CD4-positive, alpha-beta memory T cell (primary cell): ENCODE results near the gene RIPOR3. TPM values are rescaled to one million over a fixed set of nuclear protein-coding genes. Genes with fewer than 3 reads are reported as not detected.

Experiments used
- CTCF ChIA-PET: fragments of 350-600 bp; sonication (Branson Sonifier 250); formaldehyde crosslinking; loops from one replicate; lab custom pipeline; 2021; ENCODE audit warnings: inconsistent platforms; ENCODE audit not compliant: partially characterized antibody; lab: Charles Lee
- POLR2A ChIA-PET: fragments of 350-600 bp; sonication (Branson Sonifier 250); formaldehyde crosslinking; loops from one replicate; lab custom pipeline; 2021; ENCODE audit not compliant: partially characterized antibody; lab: Charles Lee
- DNase-seq, 5 donors: peaks; one replicate each; pipeline versions ENCODE4 v3.0.0 to v3.0.0-alpha.2; 2020 to 2022; ENCODE audit warnings: mixed read lengths in 1 of 5
- H3K27ac ChIP-seq: one replicate; pipeline ENCODE4 v1.7.0; 2013; ENCODE audit warnings: low read depth, low read length
- H3K27me3 ChIP-seq: 2 replicates; pipeline ENCODE4 v1.7.0; 2013; ENCODE audit warnings: mild to moderate bottlenecking, low read length, moderate library complexity; ENCODE audit not compliant: insufficient read depth
- H3K36me3 ChIP-seq: 2 replicates; pipeline ENCODE4 v1.7.0; 2013; ENCODE audit warnings: mild to moderate bottlenecking, low read length, moderate library complexity; ENCODE audit not compliant: insufficient read depth
- H3K4me1 ChIP-seq: 2 replicates; pipeline ENCODE4 v1.7.0; 2013; ENCODE audit warnings: mild to moderate bottlenecking, low read length, moderate library complexity; ENCODE audit not compliant: insufficient read depth
- H3K4me3 ChIP-seq, 2 donors: one replicate each; pipeline ENCODE4 v1.7.0; 2013; ENCODE audit warnings: low read length in 2 of 2, mild to moderate bottlenecking in 1 of 2
- H3K9me3 ChIP-seq, 2 donors: one replicate each; pipeline ENCODE4 v1.7.0; 2013; ENCODE audit warnings: low read length in 2 of 2, control low read depth in 1 of 2; ENCODE audit not compliant: control insufficient read depth in 1 of 2
- H3K27ac Mint-ChIP-seq, 7 donors: one replicate each; pipeline ENCODE4 v1.8.0; 2020 to 2021; ENCODE audit warnings: mixed read lengths in 7 of 7, mild to moderate bottlenecking in 6 of 7, inconsistent platforms in 3 of 7, moderate library complexity in 3 of 7
- H3K27me3 Mint-ChIP-seq, 2 donors: one replicate each; pipeline ENCODE4 v1.8.0; 2020 to 2021; ENCODE audit warnings: mixed read lengths in 2 of 2
- H3K36me3 Mint-ChIP-seq, 2 donors: one replicate each; pipeline ENCODE4 v1.8.0; 2020 to 2021; ENCODE audit warnings: mixed read lengths in 2 of 2, inconsistent platforms in 1 of 2, mild to moderate bottlenecking in 1 of 2
- H3K4me1 Mint-ChIP-seq, 4 donors: one replicate each; pipeline ENCODE4 v1.8.0; 2020 to 2021; ENCODE audit warnings: mixed read lengths in 4 of 4, mild to moderate bottlenecking in 1 of 4
- H3K4me3 Mint-ChIP-seq, 8 donors: one replicate each; pipeline ENCODE4 v1.8.0; 2020 to 2021; ENCODE audit warnings: mixed read lengths in 8 of 8, mild to moderate bottlenecking in 7 of 8, moderate library complexity in 6 of 8, inconsistent platforms in 3 of 8
- H3K9me3 Mint-ChIP-seq, 8 donors: one replicate each; pipeline ENCODE4 v1.8.0; 2020 to 2021; ENCODE audit warnings: mixed read lengths in 8 of 8, mild to moderate bottlenecking in 5 of 8, inconsistent platforms in 3 of 8, moderate library complexity in 1 of 8
- intact Hi-C: fragments of 100-400 bp; cut with micrococcal nuclease; formaldehyde crosslinking; loops from one replicate; pipeline ENCODE4 v1.15.1; 2023
- polyA plus RNA-seq, 2 donors: library from polyadenylated mRNA; unstranded; fragments of 300-500 nt; fragmentation: Illumina TruSeq; gene quantifications; one replicate each; pipeline ENCODE4 v1.2.3, GENCODE V29; 2021
- total RNA-seq, 2 experiments: library from RNA; stranded (reverse); gene quantifications; one replicate each; pipeline ENCODE4 v1.2.3, GENCODE V29; 2021

RIPOR3 gene
- total and polyA plus RNA-seq, 4 experiments from 2014 or later, result 0.49 to 1.3 TPM; not detected in 2

DNA sequence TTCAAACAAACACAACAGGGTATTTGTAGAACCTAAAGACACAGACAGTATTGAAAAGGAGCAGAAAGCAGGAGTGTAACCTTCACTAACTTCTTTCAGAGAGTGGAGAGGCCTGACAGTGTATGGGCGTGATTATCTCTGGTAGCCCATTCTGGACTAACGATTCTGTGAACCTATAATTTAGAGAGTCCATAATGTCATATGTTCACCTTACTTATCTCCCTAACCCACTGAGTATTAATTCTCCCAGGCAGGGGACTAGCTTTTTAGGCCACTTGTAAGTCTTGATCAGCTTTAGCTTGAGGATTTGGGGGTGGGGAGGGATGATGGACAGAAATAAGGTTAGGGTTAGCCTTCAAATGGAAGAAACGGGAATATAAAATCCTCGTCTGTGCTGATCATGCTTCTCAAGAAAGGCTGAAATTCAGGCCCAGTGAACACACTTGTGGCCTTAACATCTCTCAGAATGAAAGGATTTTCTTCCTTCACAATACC lies 37.2 kb upstream of the RIPOR3 start:
- Mint-ChIP-seq H3K27ac (no peak overlapping the region), H3K4me3 (peak overlapping the region in 1 of 8 donors; percentile 20), H3K9me3 (peaks cover 0 to 2% (median 0%) of the 10 kb centered on the region in 8 donors), H3K4me1 (peaks cover 12 to 22% (median 17%) of the 10 kb centered on the region in 4 donors), H3K36me3 (peaks cover 0 to 3% of the 10 kb centered on the region in 2 donors), H3K27me3 (no peaks in the 10 kb centered on the region)
- no peaks in the 10 kb centered on the region for H3K36me3 ChIP-seq
- intact Hi-C loops, result no loop called here
- H3K9me3 ChIP-seq, result no peaks in the 10 kb centered on the region
- ChIA-PET CTCF (interaction anchor here (0.8 to 1.0 kb wide), 2 partner anchors 11 to 62 kb away, joined by 3 read pairs; no protein-coding TSS in a partner anchor), POLR2A (no interaction called here)
- H3K4me3 ChIP-seq, result no peak overlapping the region
- DNase-seq, result no peak
- no peaks in the 10 kb centered on the region for H3K27me3 ChIP-seq
- H3K27ac ChIP-seq, result no peak overlapping the region
- peaks cover 21% of the 10 kb centered on the region for H3K4me1 ChIP-seq

DNA sequence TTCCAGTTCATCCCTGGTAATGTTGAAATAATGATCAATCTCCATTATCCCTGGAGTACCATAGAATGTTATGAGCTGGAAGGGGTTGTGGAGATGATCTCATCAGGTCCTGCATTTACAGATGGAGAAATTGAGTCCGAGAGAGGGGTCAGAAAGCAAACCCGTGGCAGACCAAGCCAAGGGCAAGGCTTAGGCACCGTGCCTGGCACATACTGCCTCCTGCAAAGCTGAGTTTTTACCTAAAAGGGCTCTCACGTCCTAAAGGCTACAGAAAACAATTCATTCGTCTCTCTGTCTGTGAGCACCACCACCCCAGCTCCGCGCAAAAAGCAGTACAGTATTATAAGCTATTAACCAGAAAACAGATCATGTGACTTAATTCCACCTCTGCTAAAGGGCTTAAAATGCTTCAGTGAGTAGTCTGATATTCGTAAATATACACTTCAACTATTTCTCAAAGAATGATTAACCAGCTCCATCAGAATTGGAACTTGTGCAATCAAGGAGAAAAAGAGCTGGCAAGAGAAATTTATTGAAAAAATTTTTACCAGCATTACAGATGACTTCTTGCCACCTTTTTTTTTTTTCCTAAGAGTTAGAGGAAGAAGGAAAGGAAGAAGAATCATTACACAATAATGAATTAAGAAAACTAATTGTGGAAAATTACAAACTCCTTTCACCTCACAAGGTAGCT lies 36.6 kb upstream of the RIPOR3 start:
- Histone ChIP-seq H3K4me3 (no peak overlapping the region), H3K27me3 (no peaks in the 10 kb centered on the region), H3K9me3 (no peaks in the 10 kb centered on the region), H3K4me1 (peaks cover 16% of the 10 kb centered on the region), H3K36me3 (no peaks in the 10 kb centered on the region), H3K27ac (no peak overlapping the region)
- Mint-ChIP-seq H3K4me3 (peak overlapping the region in 1 of 8 donors; percentile 20), H3K27me3 (no peaks in the 10 kb centered on the region), H3K36me3 (peaks cover 0 to 3% of the 10 kb centered on the region in 2 donors), H3K9me3 (peaks cover 0 to 2% (median 0%) of the 10 kb centered on the region in 8 donors), H3K27ac (no peak overlapping the region), H3K4me1 (peaks cover 9 to 18% (median 13%) of the 10 kb centered on the region in 4 donors)
- CTCF ChIA-PET, result interaction anchor here (0.8 to 1.0 kb wide), 2 partner anchors 10 to 63 kb away, joined by 3 read pairs; no protein-coding TSS in a partner anchor
- POLR2A ChIA-PET, result no interaction called here
- DNase-seq, result no peak
- intact Hi-C loops, result no loop called here

DNA sequence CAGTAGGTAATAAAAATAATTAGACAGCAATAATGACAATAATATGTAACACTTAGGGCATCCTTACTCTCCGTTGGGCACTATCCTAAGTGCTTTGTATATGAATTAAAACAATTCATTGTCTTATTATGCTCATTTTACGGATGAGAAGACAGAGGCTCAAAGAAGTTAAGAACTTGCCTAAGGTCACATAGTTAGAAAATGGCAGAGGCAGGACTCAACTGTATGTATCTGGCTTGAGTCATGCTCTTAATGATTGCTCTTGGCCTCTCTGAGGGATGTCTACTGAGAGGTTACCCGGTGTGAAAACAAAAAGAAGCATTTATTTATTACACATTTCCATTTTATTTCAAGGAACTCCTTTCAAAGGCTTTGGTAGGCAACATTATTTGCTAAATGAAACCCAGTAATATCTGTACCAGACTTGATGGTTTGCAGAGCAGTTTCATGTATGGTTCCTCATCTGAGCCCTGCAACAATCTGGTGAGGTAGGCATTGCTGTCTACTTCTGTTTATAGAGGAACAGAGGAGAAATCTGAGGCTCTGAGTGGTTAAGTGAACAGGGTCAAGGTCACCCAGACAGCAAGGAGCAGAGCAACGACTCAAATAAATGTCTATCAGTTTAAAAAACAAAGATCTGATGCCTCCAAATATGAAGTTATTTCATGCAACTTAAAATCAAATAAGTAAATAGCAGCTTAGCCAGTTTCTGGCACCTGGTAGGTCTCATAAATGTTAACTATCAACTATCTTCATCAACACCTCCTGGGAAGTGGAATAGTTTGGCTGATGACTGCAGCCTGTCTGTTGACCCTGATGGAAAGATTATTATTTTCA lies 35.8 kb upstream of the RIPOR3 start:
- intact Hi-C loops, result no loop called here
- Histone ChIP-seq H3K27ac (no peak overlapping the region), H3K27me3 (no peaks in the 10 kb centered on the region), H3K36me3 (no peaks in the 10 kb centered on the region), H3K9me3 (no peaks in the 10 kb centered on the region), H3K4me3 (no peak overlapping the region), H3K4me1 (peaks cover 8% of the 10 kb centered on the region)
- peaks cover 0 to 3% of the 10 kb centered on the region in 2 donors for H3K36me3 Mint-ChIP-seq
- no peak overlapping the region for H3K27ac Mint-ChIP-seq
- H3K27me3 Mint-ChIP-seq, result no peaks in the 10 kb centered on the region
- CTCF ChIA-PET, result no interaction called here
- no peak for DNase-seq
- H3K9me3 Mint-ChIP-seq, result peaks cover 0 to 2% (median 0%) of the 10 kb centered on the region in 8 donors
- peaks cover 2 to 10% (median 6%) of the 10 kb centered on the region in 4 donors for H3K4me1 Mint-ChIP-seq
- POLR2A ChIA-PET, result no interaction called here
- no peak overlapping the region for H3K4me3 Mint-ChIP-seq

DNA sequence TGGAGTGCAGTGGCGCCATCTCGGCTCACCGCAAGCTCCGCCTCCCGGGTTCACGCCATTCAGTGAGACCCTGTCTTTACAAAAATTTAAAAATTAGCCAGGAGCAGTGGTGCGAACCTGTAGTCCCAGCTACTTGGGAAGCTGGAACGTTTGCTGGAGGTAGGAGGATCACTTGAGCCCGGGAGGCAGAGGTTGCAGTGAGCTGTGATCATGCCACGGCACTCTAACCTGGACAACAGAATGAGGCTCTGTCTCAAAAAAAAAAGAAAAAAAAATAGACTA lies 34.3 kb upstream of the RIPOR3 start:
- Mint-ChIP-seq H3K27ac (no peak overlapping the region), H3K9me3 (peaks cover 0 to 2% (median 0%) of the 10 kb centered on the region in 8 donors), H3K27me3 (no peaks in the 10 kb centered on the region), H3K36me3 (no peaks in the 10 kb centered on the region), H3K4me1 (peaks cover 0 to 6% (median under 1%) of the 10 kb centered on the region in 4 donors), H3K4me3 (no peak overlapping the region)
- intact Hi-C loops, result no loop called here
- DNase-seq, result no peak
- CTCF ChIA-PET, result interaction anchor here (1.3 kb wide), 1 partner anchor 69 kb away, joined by 4 read pairs; no protein-coding TSS in a partner anchor
- POLR2A ChIA-PET, result no interaction called here
- no peaks in the 10 kb centered on the region for H3K36me3 ChIP-seq
- H3K9me3 ChIP-seq, result no peaks in the 10 kb centered on the region
- H3K27me3 ChIP-seq, result no peaks in the 10 kb centered on the region
- H3K4me3 ChIP-seq, result no peak overlapping the region
- H3K4me1 ChIP-seq, result peaks cover 4% of the 10 kb centered on the region
- no peak overlapping the region for H3K27ac ChIP-seq

DNA sequence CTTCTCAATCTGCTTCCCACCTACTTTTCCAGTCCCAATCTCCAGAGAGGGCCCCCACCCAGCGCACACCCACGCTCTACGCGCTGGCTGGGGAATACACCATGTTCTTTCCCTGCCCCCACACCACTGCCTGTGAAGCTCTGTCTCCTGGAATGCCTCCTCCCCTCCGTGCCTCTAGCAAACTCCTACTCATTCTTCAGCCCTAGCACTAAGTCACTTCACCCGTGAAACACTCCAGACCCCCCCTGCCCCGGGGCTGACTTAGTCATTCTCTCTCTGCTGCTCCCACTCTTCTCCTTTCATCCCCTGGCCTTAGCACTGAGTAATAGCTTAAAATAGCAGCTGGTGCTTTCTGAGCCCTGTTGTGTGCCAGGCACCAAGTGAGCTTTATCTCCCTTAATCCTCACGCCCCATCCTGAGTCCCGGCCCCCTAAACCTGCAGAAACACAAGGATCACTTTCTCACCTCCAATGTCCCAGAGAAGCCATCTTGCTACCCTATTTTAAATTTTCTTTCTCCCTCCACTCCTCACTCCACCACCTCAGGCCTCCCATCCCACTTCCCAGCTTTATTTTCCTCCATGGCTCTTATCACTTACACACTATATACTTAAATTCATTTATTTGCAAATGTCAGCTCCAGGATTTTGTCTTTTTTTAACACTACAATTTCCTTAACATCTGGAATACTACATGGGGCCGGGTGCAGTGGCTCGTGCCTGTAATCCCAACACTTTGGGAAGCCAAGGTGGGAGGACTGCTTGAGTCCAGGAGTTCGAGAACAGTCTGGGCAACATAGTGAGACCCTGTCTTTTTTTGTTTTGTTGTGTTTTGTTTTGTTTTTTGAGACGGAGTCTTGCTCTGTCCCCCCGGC lies 33.7 kb upstream of the RIPOR3 start:
- no peak overlapping the region for H3K27ac ChIP-seq
- intact Hi-C loops, result no loop called here
- POLR2A ChIA-PET, result no interaction called here

DNA sequence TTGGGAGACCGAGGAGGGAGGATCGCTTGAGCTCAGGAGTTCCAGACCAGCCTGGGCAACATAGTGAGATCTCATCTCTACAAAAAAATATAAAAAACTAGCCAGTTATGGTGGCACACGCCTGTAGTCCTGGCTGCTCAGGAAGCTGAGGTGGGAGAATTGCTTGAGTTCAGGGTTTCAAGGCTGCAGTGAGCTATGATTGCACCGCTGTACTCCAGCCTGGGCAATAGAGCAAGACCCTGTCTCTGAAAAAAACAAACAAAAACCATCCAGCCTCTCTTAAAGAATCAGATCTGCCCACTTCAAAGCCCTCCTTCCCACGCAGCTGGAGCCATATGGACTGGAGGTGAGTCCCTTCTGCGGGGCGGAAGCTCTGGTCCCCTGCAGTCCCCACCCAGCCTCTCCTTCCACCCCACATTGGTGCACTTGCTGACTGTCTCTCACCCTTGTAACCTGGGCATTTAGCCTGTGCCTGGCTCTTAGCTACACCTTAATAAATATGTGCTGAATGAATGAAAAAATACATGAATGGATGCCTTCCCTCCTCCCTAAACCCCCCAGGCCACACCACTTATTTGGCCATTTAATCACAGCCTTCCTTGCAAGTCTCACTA lies 32.9 kb upstream of the RIPOR3 start:
- Histone ChIP-seq H3K9me3 (no peaks in the 10 kb centered on the region), H3K27me3 (no peaks in the 10 kb centered on the region), H3K36me3 (no peaks in the 10 kb centered on the region), H3K4me3 (no peak overlapping the region), H3K4me1 (no peaks in the 10 kb centered on the region), H3K27ac (no peak overlapping the region)
- intact Hi-C loops, result no loop called here
- Mint-ChIP-seq H3K36me3 (no peaks in the 10 kb centered on the region), H3K27me3 (no peaks in the 10 kb centered on the region), H3K4me1 (no peaks in the 10 kb centered on the region), H3K4me3 (no peak overlapping the region), H3K27ac (no peak overlapping the region), H3K9me3 (peaks cover 0 to 2% (median 0%) of the 10 kb centered on the region in 8 donors)
- ChIA-PET CTCF (no interaction called here), POLR2A (no interaction called here)
- DNase-seq, result no peak

More for the DNA sequence above, 33.7 kb upstream of the RIPOR3 start:
- no peaks in the 10 kb centered on the region for H3K36me3 ChIP-seq
- no peaks in the 10 kb centered on the region for H3K27me3 ChIP-seq
- CTCF ChIA-PET, result interaction anchor here (1.3 kb wide), 1 partner anchor 69 kb away, joined by 4 read pairs; no protein-coding TSS in a partner anchor
- H3K9me3 Mint-ChIP-seq, result peaks cover 0 to 2% (median 0%) of the 10 kb centered on the region in 8 donors
- no peaks in the 10 kb centered on the region for H3K27me3 Mint-ChIP-seq
- H3K9me3 ChIP-seq, result no peaks in the 10 kb centered on the region
- H3K4me1 ChIP-seq, result no peaks in the 10 kb centered on the region
- no peak for DNase-seq
- H3K27ac Mint-ChIP-seq, result no peak overlapping the region
- peaks cover 0 to under 1% (median 0%) of the 10 kb centered on the region in 4 donors for H3K4me1 Mint-ChIP-seq
- H3K4me3 Mint-ChIP-seq, result no peak overlapping the region
- H3K4me3 ChIP-seq, result no peak overlapping the region
- no peaks in the 10 kb centered on the region for H3K36me3 Mint-ChIP-seq
